A673 (cell line): Measurements from ENCODE around the gene IMMP2L. TPM values are rescaled to one million over a fixed set of nuclear protein-coding genes. Genes with fewer than 3 reads are reported as not detected.

ENCODE experiments used
- BruUV-seq: library from RNA; stranded (reverse); fragments of 400-500 nt; replicated peaks from 2 replicates; lab custom pipeline; 2021; lab: Mats Ljungman, UMichigan
- CTCF ChIA-PET: fragments of 300-600 bp; sonication (Branson Sonifier 250); formaldehyde crosslinking; loops from one replicate; lab custom pipeline; 2022; ENCODE audit warnings: antibody characterized with exemption; lab: Charles Lee
- POLR2A ChIA-PET: fragments of 300-600 bp; sonication (Branson Sonifier 250); formaldehyde crosslinking; loops from one replicate; lab custom pipeline; 2022; ENCODE audit warnings: antibody characterized with exemption; ENCODE audit not compliant: low non-redundant PET; lab: Charles Lee
- DNase-seq: peaks from one replicate; pipeline ENCODE4 v3.0.0-alpha.2; 2015; ENCODE audit warnings: low spot score
- H3K27ac ChIP-seq: fragments of 200-600 bp; sonication (generic); 2 replicates; pipeline ENCODE4 v1.5.1; 2016; ENCODE audit warnings: mixed run types, low read depth, mild to moderate bottlenecking, mixed read lengths, antibody characterized with exemption, low read length; ENCODE audit not compliant: poor library complexity, severe bottlenecking
- H3K27me3 ChIP-seq: fragments of 200-600 bp; sonication (generic); replicated peaks from 2 replicates; pipeline ENCODE4 v1.6.1; 2017; ENCODE audit warnings: mixed run types, low read depth, mild to moderate bottlenecking, mixed read lengths, antibody characterized with exemption, low read length; ENCODE audit not compliant: insufficient read depth, poor library complexity
- H3K36me3 ChIP-seq: fragments of 200-600 bp; sonication (generic); 2 replicates; pipeline ENCODE4 v1.6.1; 2016; ENCODE audit warnings: mixed run types, mild to moderate bottlenecking, mixed read lengths, antibody characterized with exemption, low read length; ENCODE audit not compliant: insufficient read depth, poor library complexity, severe bottlenecking
- H3K4me1 ChIP-seq: fragments of 200-600 bp; sonication (generic); 2 replicates; pipeline ENCODE4 v1.6.1; 2017; ENCODE audit warnings: mixed run types, mild to moderate bottlenecking, mixed read lengths, antibody characterized with exemption, low read length; ENCODE audit not compliant: insufficient read depth, poor library complexity, severe bottlenecking
- H3K4me3 ChIP-seq: fragments of 200-600 bp; sonication (generic); 2 replicates; pipeline ENCODE4 v1.5.1; 2016; ENCODE audit warnings: low read depth, mixed run types, mild to moderate bottlenecking, mixed read lengths, low read length; ENCODE audit not compliant: poor library complexity, severe bottlenecking
- H3K9me3 ChIP-seq: fragments of 200-600 bp; sonication (generic); 2 replicates; pipeline ENCODE4 v1.6.1; 2016; ENCODE audit warnings: mixed run types, low read depth, mild to moderate bottlenecking, mixed read lengths, antibody characterized with exemption, low read length; ENCODE audit not compliant: poor library complexity, severe bottlenecking
- EZH2 ChIP-seq: fragments of 200-600 bp; sonication (generic); IDR thresholded peaks from 2 replicates; pipeline ENCODE4 v1.6.1; 2017; ENCODE audit warnings: borderline replicate concordance, low read depth, mild to moderate bottlenecking, mixed read lengths, antibody characterized with exemption, low read length; ENCODE audit not compliant: poor library complexity, severe bottlenecking
- intact Hi-C: fragments of 100-400 bp; cut with micrococcal nuclease; formaldehyde crosslinking; loops from one replicate; pipeline ENCODE4 v1.10.0; 2022; ENCODE audit not compliant: unreplicated experiment
- total RNA-seq: library from RNA; stranded (reverse); gene quantifications from 2 replicates; pipeline ENCODE4 v1.2.3, GENCODE V29; 2021
- TF ChIP-seq, protein P1 (sequence below): fragments of 300-800, 200-600 bp; sonication (generic); conservative IDR thresholded peaks from 2 replicates; pipeline ENCODE4 v1.5.1; 2017; ENCODE audit warnings: low read depth, mild to moderate bottlenecking, antibody characterized with exemption, low read length, moderate library complexity, mixed read lengths

Gene IMMP2L
- total RNA-seq, 1 experiment from 2014 or later, result 10.0 TPM

DNA sequence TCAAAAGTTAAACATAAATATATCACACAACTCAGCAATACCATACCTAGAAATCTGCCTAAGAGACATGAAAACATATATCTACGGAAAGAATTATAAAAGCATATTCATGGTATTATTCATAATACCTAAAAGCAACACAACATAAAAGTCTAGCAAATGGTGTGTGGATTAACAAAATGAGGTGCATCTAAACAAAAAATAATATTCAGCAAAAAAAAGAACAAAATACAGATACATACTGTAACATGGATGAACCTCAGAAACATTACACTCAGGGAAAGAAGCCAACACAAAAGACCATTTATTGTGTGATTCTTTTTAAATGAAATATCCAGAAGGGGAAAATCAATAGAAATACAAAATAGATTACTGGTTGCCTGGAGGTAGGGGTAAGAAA lies 155.0 kb downstream of the IMMP2L start:
- no peak for DNase-seq
- no TSS peak for BruUV-seq
- ChIA-PET CTCF (no interaction called here), POLR2A (no interaction called here)
- H3K36me3 ChIP-seq, result no peaks in the 10 kb centered on the region
- H3K27ac ChIP-seq, result no peak overlapping the region
- H3K9me3 ChIP-seq, result no peaks in the 10 kb centered on the region
- no peaks in the 10 kb centered on the region for H3K4me1 ChIP-seq
- H3K27me3 ChIP-seq, result no peaks in the 10 kb centered on the region
- no peak for TF ChIP-seq EZH2
- TF ChIP-seq, protein P1, sequence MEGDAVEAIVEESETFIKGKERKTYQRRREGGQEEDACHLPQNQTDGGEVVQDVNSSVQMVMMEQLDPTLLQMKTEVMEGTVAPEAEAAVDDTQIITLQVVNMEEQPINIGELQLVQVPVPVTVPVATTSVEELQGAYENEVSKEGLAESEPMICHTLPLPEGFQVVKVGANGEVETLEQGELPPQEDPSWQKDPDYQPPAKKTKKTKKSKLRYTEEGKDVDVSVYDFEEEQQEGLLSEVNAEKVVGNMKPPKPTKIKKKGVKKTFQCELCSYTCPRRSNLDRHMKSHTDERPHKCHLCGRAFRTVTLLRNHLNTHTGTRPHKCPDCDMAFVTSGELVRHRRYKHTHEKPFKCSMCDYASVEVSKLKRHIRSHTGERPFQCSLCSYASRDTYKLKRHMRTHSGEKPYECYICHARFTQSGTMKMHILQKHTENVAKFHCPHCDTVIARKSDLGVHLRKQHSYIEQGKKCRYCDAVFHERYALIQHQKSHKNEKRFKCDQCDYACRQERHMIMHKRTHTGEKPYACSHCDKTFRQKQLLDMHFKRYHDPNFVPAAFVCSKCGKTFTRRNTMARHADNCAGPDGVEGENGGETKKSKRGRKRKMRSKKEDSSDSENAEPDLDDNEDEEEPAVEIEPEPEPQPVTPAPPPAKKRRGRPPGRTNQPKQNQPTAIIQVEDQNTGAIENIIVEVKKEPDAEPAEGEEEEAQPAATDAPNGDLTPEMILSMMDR, result no peak
- intact Hi-C loops, result no loop called here
- no peak overlapping the region for H3K4me3 ChIP-seq

DNA sequence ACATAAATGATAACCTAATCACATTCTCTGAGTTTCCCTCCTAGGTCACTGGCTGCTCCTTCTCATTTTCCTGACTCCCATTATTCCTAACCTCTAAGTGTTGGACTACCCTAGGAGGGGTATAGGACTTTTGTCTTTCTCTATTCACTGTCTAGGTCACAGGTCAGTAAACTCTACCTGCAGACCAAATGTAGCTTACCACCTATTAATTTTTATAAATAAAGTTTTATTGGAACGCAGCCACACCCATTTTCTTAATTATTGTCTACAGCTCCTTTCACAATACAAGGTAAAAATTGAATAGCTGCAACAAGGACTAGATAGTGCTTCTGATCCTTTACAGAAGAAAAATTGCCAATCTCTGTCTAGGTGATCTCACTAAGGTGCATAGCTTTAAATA lies 156.7 kb downstream of the IMMP2L start:
- Histone ChIP-seq H3K36me3 (no peaks in the 10 kb centered on the region), H3K27me3 (no peaks in the 10 kb centered on the region), H3K4me1 (no peaks in the 10 kb centered on the region), H3K9me3 (no peaks in the 10 kb centered on the region), H3K27ac (no peak overlapping the region), H3K4me3 (no peak overlapping the region)
- intact Hi-C loops, result no loop called here
- BruUV-seq, result no TSS peak
- CTCF ChIA-PET, result no interaction called here
- DNase-seq, result no peak
- TF ChIP-seq, protein P1, result no peak
- TF ChIP-seq EZH2, result no peak
- POLR2A ChIA-PET, result no interaction called here

DNA sequence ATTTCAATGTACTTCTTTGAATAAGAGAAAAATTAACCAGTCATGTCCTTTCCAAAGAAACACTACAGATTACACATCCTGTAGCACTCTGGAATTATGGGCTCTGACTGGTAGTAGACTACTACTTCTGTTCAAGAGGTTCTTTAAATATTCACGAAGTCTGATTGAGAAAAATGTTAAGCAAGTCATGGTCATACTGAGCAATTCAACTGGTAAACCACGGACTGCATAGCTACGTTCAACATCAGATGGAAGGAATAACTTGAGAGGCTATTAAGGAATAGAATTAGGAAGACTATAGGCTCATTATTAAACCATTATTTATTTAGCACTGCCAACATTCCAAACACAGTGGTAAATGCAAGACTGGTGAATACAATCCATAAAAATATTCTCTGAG lies 160.8 kb downstream of the IMMP2L start:
- no TSS peak for BruUV-seq
- Histone ChIP-seq H3K4me3 (no peak overlapping the region), H3K36me3 (no peaks in the 10 kb centered on the region), H3K27me3 (no peaks in the 10 kb centered on the region), H3K27ac (no peak overlapping the region), H3K4me1 (no peaks in the 10 kb centered on the region), H3K9me3 (no peaks in the 10 kb centered on the region)
- intact Hi-C loops, result no loop called here
- TF ChIP-seq, protein P1, result no peak
- TF ChIP-seq EZH2, result no peak
- POLR2A ChIA-PET, result no interaction called here
- CTCF ChIA-PET, result no interaction called here
- DNase-seq, result no peak
